ENCODE measurements around the gene ZC2HC1C. TPM values are rescaled to one million over a fixed set of nuclear protein-coding genes. Genes with fewer than 3 reads are reported as not detected.
A peak's percentile ranks its signal among the peaks of the same experiment; 100 is the strongest.

Gene ZC2HC1C
- total and polyA plus RNA-seq, 2 of the 13 experiments (the other 11 are each of a cell fraction or from before 2014, with no cell fraction given), result 3.3 to 3.5 TPM

GRCh38 chr14:75126679-75127473 is 57.4 kb downstream of the ZC2HC1C start, which contains the start of gene NEK9 (continued):
- no peak for TF ChIP-seq ZNF318 (CRISPR knock-in tag; IDR thresholded peaks at IDR 0.05)
- no peak; the same call in 1 of the 2 replicates for TF ChIP-seq MTF2 (CRISPR knock-in tag; IDR thresholded peaks at IDR 0.05; ENCODE audit: borderline replicate concordance)
- TF ChIP-seq JUND (CRISPR knock-in tag; IDR thresholded peaks at IDR 0.05), result no peak
- TF ChIP-seq ZNF441 (CRISPR knock-in tag; IDR thresholded peaks at IDR 0.05; ENCODE audit: borderline replicate concordance), result peak; percentile 75; the same call in 1 of the 2 replicates
- TF ChIP-seq, protein P1, sequence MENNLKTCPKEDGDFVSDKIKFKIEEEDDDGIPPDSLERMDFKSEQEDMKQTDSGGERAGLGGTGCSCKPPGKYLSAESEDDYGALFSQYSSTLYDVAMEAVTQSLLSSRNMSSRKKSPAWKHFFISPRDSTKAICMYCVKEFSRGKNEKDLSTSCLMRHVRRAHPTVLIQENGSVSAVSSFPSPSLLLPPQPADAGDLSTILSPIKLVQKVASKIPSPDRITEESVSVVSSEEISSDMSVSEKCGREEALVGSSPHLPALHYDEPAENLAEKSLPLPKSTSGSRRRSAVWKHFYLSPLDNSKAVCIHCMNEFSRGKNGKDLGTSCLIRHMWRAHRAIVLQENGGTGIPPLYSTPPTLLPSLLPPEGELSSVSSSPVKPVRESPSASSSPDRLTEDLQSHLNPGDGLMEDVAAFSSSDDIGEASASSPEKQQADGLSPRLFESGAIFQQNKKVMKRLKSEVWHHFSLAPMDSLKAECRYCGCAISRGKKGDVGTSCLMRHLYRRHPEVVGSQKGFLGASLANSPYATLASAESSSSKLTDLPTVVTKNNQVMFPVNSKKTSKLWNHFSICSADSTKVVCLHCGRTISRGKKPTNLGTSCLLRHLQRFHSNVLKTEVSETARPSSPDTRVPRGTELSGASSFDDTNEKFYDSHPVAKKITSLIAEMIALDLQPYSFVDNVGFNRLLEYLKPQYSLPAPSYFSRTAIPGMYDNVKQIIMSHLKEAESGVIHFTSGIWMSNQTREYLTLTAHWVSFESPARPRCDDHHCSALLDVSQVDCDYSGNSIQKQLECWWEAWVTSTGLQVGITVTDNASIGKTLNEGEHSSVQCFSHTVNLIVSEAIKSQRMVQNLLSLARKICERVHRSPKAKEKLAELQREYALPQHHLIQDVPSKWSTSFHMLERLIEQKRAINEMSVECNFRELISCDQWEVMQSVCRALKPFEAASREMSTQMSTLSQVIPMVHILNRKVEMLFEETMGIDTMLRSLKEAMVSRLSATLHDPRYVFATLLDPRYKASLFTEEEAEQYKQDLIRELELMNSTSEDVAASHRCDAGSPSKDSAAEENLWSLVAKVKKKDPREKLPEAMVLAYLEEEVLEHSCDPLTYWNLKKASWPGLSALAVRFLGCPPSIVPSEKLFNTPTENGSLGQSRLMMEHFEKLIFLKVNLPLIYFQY (CRISPR knock-in tag; IDR thresholded peaks at IDR 0.05; ENCODE audit: borderline replicate concordance), result peak; percentile 52; the same call in 1 of the 2 replicates
- no peak for TF ChIP-seq PHB2 (IDR thresholded peaks at IDR 0.05; ENCODE audit: partially characterized antibody)
- no peak for TF ChIP-seq ZNF3 (CRISPR knock-in tag; IDR thresholded peaks at IDR 0.05)
- TF ChIP-seq, protein P2, sequence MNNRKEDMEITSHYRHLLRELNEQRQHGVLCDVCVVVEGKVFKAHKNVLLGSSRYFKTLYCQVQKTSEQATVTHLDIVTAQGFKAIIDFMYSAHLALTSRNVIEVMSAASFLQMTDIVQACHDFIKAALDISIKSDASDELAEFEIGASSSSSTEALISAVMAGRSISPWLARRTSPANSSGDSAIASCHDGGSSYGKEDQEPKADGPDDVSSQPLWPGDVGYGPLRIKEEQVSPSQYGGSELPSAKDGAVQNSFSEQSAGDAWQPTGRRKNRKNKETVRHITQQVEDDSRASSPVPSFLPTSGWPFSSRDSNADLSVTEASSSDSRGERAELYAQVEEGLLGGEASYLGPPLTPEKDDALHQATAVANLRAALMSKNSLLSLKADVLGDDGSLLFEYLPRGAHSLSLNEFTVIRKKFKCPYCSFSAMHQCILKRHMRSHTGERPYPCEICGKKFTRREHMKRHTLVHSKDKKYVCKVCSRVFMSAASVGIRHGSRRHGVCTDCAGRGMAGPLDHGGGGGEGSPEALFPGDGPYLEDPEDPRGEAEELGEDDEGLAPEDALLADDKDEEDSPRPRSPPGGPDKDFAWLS (CRISPR knock-in tag; IDR thresholded peaks at IDR 0.05; ENCODE audit: borderline replicate concordance), result 0 out of 2 replicates have a peak, but pooled peaks have one; percentile 63
- peak; percentile 65 for TF ChIP-seq HNRNPLL (IDR thresholded peaks at IDR 0.05; ENCODE audit: low read depth, low read length, poor library complexity, severe bottlenecking)
